Keratinocyte (primary cell): ENCODE data around the gene NVL. TPM values are rescaled to one million over a fixed set of nuclear protein-coding genes. Genes with fewer than 3 reads are reported as not detected.

Experiments used
- DNase-seq: peaks from one replicate; pipeline ENCODE4 v3.0.0-alpha.2; 2011; ENCODE audit warnings: low read depth, missing footprints, low spot score
- FAIRE-seq: peaks from 2 replicates; lab custom pipeline; 2011; peaks lifted over from hg19 to GRCh38; lab: Jason Lieb, UNC
- H2AFZ ChIP-seq: 2 replicates; pipeline ENCODE4 v1.6.0; 2012; ENCODE audit warnings: low read length, control low read depth, inconsistent platforms; ENCODE audit not compliant: control insufficient read depth
- H3K27ac ChIP-seq: 2 replicates; pipeline ENCODE4 v1.5.1; 2011; ENCODE audit warnings: low read length; ENCODE audit not compliant: control insufficient read depth, insufficient read depth
- H3K27me3 ChIP-seq: 3 replicates; pipeline ENCODE4 v1.6.0; 2011; ENCODE audit warnings: low read length; ENCODE audit not compliant: control insufficient read depth, insufficient read depth; ENCODE audit errors: extremely low read depth
- H3K36me3 ChIP-seq, 2 experiments: 2 replicates in 1 of 2; 3 replicates in 1 of 2; pipeline ENCODE4 v1.5.1; 2011; ENCODE audit warnings: low read length in 2 of 2, mild to moderate bottlenecking in 1 of 2; ENCODE audit not compliant: control insufficient read depth in 2 of 2, insufficient read depth in 2 of 2; ENCODE audit errors: extremely low read depth in 1 of 2
- H3K4me1 ChIP-seq: 3 replicates; pipeline ENCODE4 v1.5.1; 2011; ENCODE audit warnings: low read length; ENCODE audit not compliant: control insufficient read depth, insufficient read depth; ENCODE audit errors: extremely low read depth
- H3K4me2 ChIP-seq: 3 replicates; pipeline ENCODE4 v1.6.0; 2011; ENCODE audit warnings: low read depth, low read length; ENCODE audit not compliant: control insufficient read depth, insufficient read depth; ENCODE audit errors: extremely low read depth
- H3K4me3 ChIP-seq, 3 experiments: fragments of 200-600 bp in 1 of 3; sonication (generic) in 1 of 3; 2 replicates in 2 of 3; 3 replicates in 1 of 3; pipeline ENCODE4 v1.5.1; 2011 to 2016; ENCODE audit warnings: low read length in 3 of 3, mild to moderate bottlenecking in 3 of 3, control low read depth in 2 of 3, inconsistent platforms in 1 of 3, low read depth in 1 of 3, mixed read lengths in 1 of 3, mixed run types in 1 of 3, moderate library complexity in 1 of 3; ENCODE audit not compliant: control insufficient read depth in 2 of 3, insufficient read depth in 2 of 3; ENCODE audit errors: extremely low read depth in 1 of 3
- H3K79me2 ChIP-seq: 2 replicates; pipeline ENCODE4 v1.6.0; 2012; ENCODE audit warnings: low read length; ENCODE audit not compliant: control insufficient read depth, insufficient read depth
- H3K9ac ChIP-seq: 3 replicates; pipeline ENCODE4 v1.6.0; 2011; ENCODE audit warnings: low read length; ENCODE audit not compliant: control insufficient read depth, insufficient read depth; ENCODE audit errors: extremely low read depth
- H3K9me1 ChIP-seq: 3 replicates; pipeline ENCODE4 v1.6.0; 2011; ENCODE audit warnings: low read length; ENCODE audit not compliant: control insufficient read depth, insufficient read depth; ENCODE audit errors: extremely low read depth
- H3K9me3 ChIP-seq: 2 replicates; pipeline ENCODE4 v1.5.1; 2012; ENCODE audit warnings: low read depth, low read length; ENCODE audit not compliant: control insufficient read depth
- H4K20me1 ChIP-seq: 3 replicates; pipeline ENCODE4 v1.6.0; 2011; ENCODE audit warnings: low read length; ENCODE audit not compliant: control insufficient read depth, insufficient read depth; ENCODE audit errors: extremely low read depth
- CTCF ChIP-seq, 3 experiments: IDR thresholded peaks in 1 of 3; conservative IDR thresholded peaks in 1 of 3; optimal IDR thresholded peaks in 1 of 3; 2 replicates in 2 of 3; 3 replicates in 1 of 3; pipeline versions ENCODE3 to v1.5.1; 2011; ENCODE audit warnings: low read length in 3 of 3, mild to moderate bottlenecking in 3 of 3, moderate library complexity in 2 of 3, control low read depth in 1 of 3, inconsistent platforms in 1 of 3; ENCODE audit not compliant: insufficient read depth in 2 of 3; ENCODE audit errors: extremely low read depth in 1 of 3
- EZH2 ChIP-seq: IDR thresholded peaks from one replicate; pipeline ENCODE4 v1.6.1; 2012; ENCODE audit warnings: inconsistent platforms, mild to moderate bottlenecking, low read length, moderate library complexity
- dilution Hi-C: fragments of 300-500 bp; cut with MboI; formaldehyde crosslinking; loops from one replicate; pipeline ENCODE4 v1.7.0; 2020; ENCODE audit warnings: low sequenced_read_pairs; ENCODE audit not compliant: extremely low pct_ligation_motif_present
- polyA plus RNA-seq, 5 experiments: library from polyadenylated mRNA; depleted of rRNA in 3 of 5; stranded (reverse) in 3 of 5; stranded (forward) in 1 of 5; unstranded in 1 of 5; fragments of >200 nt; gene quantifications; 1 replicate in 1 of 5; 2 replicates in 3 of 5; 3 replicates in 1 of 5; pipeline versions ENCODE4 v1.2.1 to v1.2.3, GENCODE V29; 2011 to 2012; ENCODE audit warnings: missing spikeins in 2 of 5, low read depth in 1 of 5, low replicate concordance in 1 of 5

Gene NVL
- polyA plus RNA-seq, 1 donor (not counting 4 experiments of a cell fraction or from before 2014, with no cell fraction given): 24.9 TPM

GRCh38 chr1:224192082-224192788 is 137.7 kb downstream of the NVL start:
- DNase-seq (no peak), FAIRE-seq (no peak)
- Histone ChIP-seq H3K79me2 (peaks cover 37% of the 10 kb centered on the region), H2AFZ (no peak overlapping the region), H4K20me1 (no peaks in the 10 kb centered on the region), H3K4me1 (peaks cover 7% of the 10 kb centered on the region), H3K4me3 (no peak overlapping the region), H3K27me3 (no peaks in the 10 kb centered on the region), H3K9ac (no peak overlapping the region), H3K36me3 (peaks cover 9 to 11% of the 10 kb centered on the region in 2 experiments), H3K4me2 (no peak overlapping the region), H3K27ac (no peak overlapping the region), H3K9me1 (no peaks in the 10 kb centered on the region), H3K9me3 (no peaks in the 10 kb centered on the region)
- TF ChIP-seq EZH2 (no peak), CTCF (optimal IDR thresholded peaks at IDR 0.05 in 1 of 3, IDR thresholded peaks at IDR 0.05 in 1 of 3, conservative IDR thresholded peaks at IDR 0.05 in 1 of 3; ENCODE audit: extremely low read depth in 1 of 3, insufficient read depth in 2 of 3, low read length in 3 of 3) (no peak)
- dilution Hi-C loops: no loop called here

GRCh38 chr1:224189561-224189960 is 140.4 kb downstream of the NVL start:
- Histone ChIP-seq H3K9me1 (no peaks in the 10 kb centered on the region), H3K36me3 (peaks cover 10 to 11% of the 10 kb centered on the region in 2 experiments), H3K4me2 (no peak overlapping the region), H3K9ac (no peak overlapping the region), H2AFZ (no peak overlapping the region), H3K27me3 (no peaks in the 10 kb centered on the region), H3K4me1 (peaks cover 13% of the 10 kb centered on the region), H3K4me3 (no peak overlapping the region), H4K20me1 (no peaks in the 10 kb centered on the region), H3K79me2 (peaks cover 64% of the 10 kb centered on the region), H3K27ac (no peak overlapping the region), H3K9me3 (no peaks in the 10 kb centered on the region)
- DNase-seq: no peak
- no peak for FAIRE-seq
- dilution Hi-C loops: no loop called here
- TF ChIP-seq CTCF (optimal IDR thresholded peaks at IDR 0.05 in 1 of 3, IDR thresholded peaks at IDR 0.05 in 1 of 3, conservative IDR thresholded peaks at IDR 0.05 in 1 of 3; ENCODE audit: extremely low read depth in 1 of 3, insufficient read depth in 2 of 3, low read length in 3 of 3): no peak
- no peak for TF ChIP-seq EZH2
